ENCODE measurements around the gene DGKE. TPM values are rescaled to one million over a fixed set of nuclear protein-coding genes. Genes with fewer than 3 reads are reported as not detected.

Gene DGKE
- total and polyA plus RNA-seq, 2 donors (not counting 3 experiments of a cell fraction or from before 2014, with no cell fraction given) = 4.9 to 22.9 TPM

GRCh38 chr17:56831369-56832095 lies 2.4 kb upstream of the DGKE start:
- CTCF ChIA-PET = interaction anchor here (7.8 kb wide), 1 partner anchor 12 kb away, joined by 71 read pairs; no protein-coding TSS in a partner anchor

More at GRCh38 chr17:56831369-56832095, 2.4 kb upstream of the DGKE start:
- H3K4me3 ChIP-seq (replicated peaks in 1 of 3; ENCODE audit: insufficient read depth in 1 of 3, low read depth in 1 of 3, low read length in 3 of 3) = no peak overlapping the region
- TF ChIP-seq EZH2 (IDR thresholded peaks at IDR 0.05; ENCODE audit: borderline replicate concordance, low read depth, low read length, severe bottlenecking) (no peak), FOS (IDR thresholded peaks at IDR 0.05; ENCODE audit: borderline replicate concordance, insufficient read depth, low read length) (no peak), POLR2AphosphoS5 (IDR thresholded peaks at IDR 0.05; ENCODE audit: insufficient read depth, low read depth, low read length) (no peak), GATA2 (IDR thresholded peaks at IDR 0.05; ENCODE audit: insufficient read depth, insufficient read length, low read depth, low read length) (no peak), JUN (IDR thresholded peaks at IDR 0.05; ENCODE audit: borderline replicate concordance, insufficient read depth, insufficient read length, low read depth) (no peak), CTCF (IDR thresholded peaks at IDR 0.05; ENCODE audit: extremely low read depth in 1 of 2, insufficient read depth in 1 of 2, low read depth in 1 of 2, low read length in 2 of 2) (no peak), POLR2A (IDR thresholded peaks at IDR 0.05; ENCODE audit: low read depth, low read length) (no peak), MYC (IDR thresholded peaks at IDR 0.05; ENCODE audit: low read depth, low read length) (no peak)
- TF ChIP-seq, protein P1, sequence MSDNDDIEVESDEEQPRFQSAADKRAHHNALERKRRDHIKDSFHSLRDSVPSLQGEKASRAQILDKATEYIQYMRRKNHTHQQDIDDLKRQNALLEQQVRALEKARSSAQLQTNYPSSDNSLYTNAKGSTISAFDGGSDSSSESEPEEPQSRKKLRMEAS (IDR thresholded peaks at IDR 0.05; ENCODE audit: insufficient read depth, insufficient read length) = no peak
- dilution Hi-C loops (cut with MboI; ENCODE audit: extremely low pct_ligation_motif_present, low sequenced_read_pairs) = no loop called here
- no peaks in the 10 kb centered on the region for H3K9me3 ChIP-seq (replicated peaks; ENCODE audit: control insufficient read depth, insufficient read depth, low read length)
- peaks cover 0 to 2% of the 10 kb centered on the region in 2 experiments for H3K36me3 ChIP-seq (ENCODE audit: control insufficient read depth in 2 of 2, extremely low read depth in 1 of 2, insufficient read depth in 2 of 2, low read length in 2 of 2)
- no TSS peak for BruUV-seq (replicated peaks)
- H3K9ac ChIP-seq (replicated peaks; ENCODE audit: extremely low read depth, insufficient read depth, low read length) = no peak overlapping the region
- intact Hi-C loops (cut with micrococcal nuclease) = no loop called here
- H2AFZ ChIP-seq (ENCODE audit: low read depth, low read length) = no peak overlapping the region
- no peak overlapping the region for H3K27ac ChIP-seq (ENCODE audit: insufficient read depth, low read depth, low read length)
- no peaks in the 10 kb centered on the region for H4K20me1 ChIP-seq (replicated peaks; ENCODE audit: control insufficient read depth, extremely low read depth, insufficient read depth, low read length)
- no peak overlapping the region for H3K4me2 ChIP-seq (ENCODE audit: insufficient read depth, low read length)
- DNase-seq (ENCODE audit: low read depth, low spot score) (no peak), FAIRE-seq (no peak)
- no peaks in the 10 kb centered on the region for H3K9me1 ChIP-seq (replicated peaks; ENCODE audit: control insufficient read depth, extremely low read depth, insufficient read depth, low read length)
- POLR2A ChIA-PET = no interaction called here
- H3K4me1 ChIP-seq (ENCODE audit: control insufficient read depth, extremely low read depth, insufficient read depth, low read length) = peaks cover 25% of the 10 kb centered on the region
- H3K79me2 ChIP-seq (ENCODE audit: control insufficient read depth, insufficient read depth, low read length) = peaks cover 22% of the 10 kb centered on the region
- H3K27me3 ChIP-seq (ENCODE audit: control insufficient read depth in 2 of 2, insufficient read depth in 2 of 2, low read length in 2 of 2) = no peaks in the 10 kb centered on the region

Data from endothelial cell of umbilical vein (primary cell).